Activated effector memory CD4-positive, alpha-beta T cell treated with Interleukin-2 at 50 U/mL for 16 hours (primary cell): ENCODE measurements around the gene CHST7.
A peak's percentile ranks its signal among the peaks of the same experiment; 100 is the strongest.
"Not testable (repeated sequence)": the region's sequence is repeated elsewhere in the genome, so short reads cannot be mapped to it uniquely, and the experiment has no call there.

ENCODE experiments used
- DNase-seq: peaks from one replicate; pipeline ENCODE4 v3.0.0-alpha.2; 2020

Gene CHST7

GRCh38 chrX:46573331-46573891 lies at the start of gene CHST7:
CHST7 (plus strand) TSS chrX:46573765; CDS start chrX:46573932, 167 bp downstream.
- DNase-seq, result peak; percentile 43

GRCh38 chrX:46528640-46529039 lies 44.9 kb upstream of the CHST7 start:
- DNase-seq, result not testable (repeated sequence)

- DNase-seq, result not testable (repeated sequence)
These were observed 43.7 kb upstream of the CHST7 start for GRCh38 chrX:46529740-46530403.

GRCh38 chrX:46530404-46530908 lies 43.1 kb upstream of the CHST7 start:
- DNase-seq, result not testable (repeated sequence)

GRCh38 chrX:46531442-46531841 lies 42.1 kb upstream of the CHST7 start:
- DNase-seq, result no peak

GRCh38 chrX:46543441-46543840 lies 30.1 kb upstream of the CHST7 start:
- no peak for DNase-seq

- not testable (repeated sequence) for DNase-seq
These were observed 29.0 kb upstream of the CHST7 start for GRCh38 chrX:46544527-46544926.

- DNase-seq, result peak; percentile 87
These were observed 28.2 kb upstream of the CHST7 start, which contains the start of gene ZNF674 for GRCh38 chrX:46545111-46546005. ZNF674 (minus strand) TSS chrX:46545421; CDS start chrX:46542087, 3,334 bp downstream.

- DNase-seq, result no peak
These were observed 25.7 kb upstream of the CHST7 start for GRCh38 chrX:46547857-46548256.

GRCh38 chrX:46549914-46550313 lies 23.7 kb upstream of the CHST7 start:
- no peak for DNase-seq

GRCh38 chrX:46551494-46552128 lies 22.0 kb upstream of the CHST7 start:
- DNase-seq, result no peak

- no peak for DNase-seq
These were observed 19.6 kb upstream of the CHST7 start for GRCh38 chrX:46553935-46554334.

- no peak for DNase-seq
These were observed 18.6 kb upstream of the CHST7 start for GRCh38 chrX:46554942-46555341.

- DNase-seq, result no peak
These were observed 14.5 kb upstream of the CHST7 start for GRCh38 chrX:46559062-46559461.

- no peak for DNase-seq
These were observed 11.5 kb upstream of the CHST7 start for GRCh38 chrX:46561824-46562657.

- no peak for DNase-seq
These were observed 6.2 kb upstream of the CHST7 start for GRCh38 chrX:46567388-46567787.

GRCh38 chrX:46569621-46570020 lies 3.9 kb upstream of the CHST7 start:
- no peak for DNase-seq

GRCh38 chrX:46571423-46572339 lies 1.9 kb upstream of the CHST7 start:
- DNase-seq, result no peak

- DNase-seq, result no peak
These were observed 1.1 kb upstream of the CHST7 start for GRCh38 chrX:46572340-46572936.
